H1 (cell line): ENCODE results near the gene UBE2F. TPM values are rescaled to one million over a fixed set of nuclear protein-coding genes. Genes with fewer than 3 reads are reported as not detected.

Experiments used
- CTCF ChIA-PET: fragments of 300-600 bp; sonication (Branson Sonifier 250); formaldehyde crosslinking; loops from one replicate; lab custom pipeline; 2021; ENCODE audit not compliant: partially characterized antibody; lab: Charles Lee
- POLR2A ChIA-PET: fragments of 300-600 bp; sonication (Branson Sonifier 250); formaldehyde crosslinking; loops from one replicate; lab custom pipeline; 2021; ENCODE audit warnings: inconsistent platforms; ENCODE audit not compliant: partially characterized antibody; lab: Charles Lee
- DNase-seq, 2 experiments: peaks; one replicate each; pipeline versions ENCODE4 v3.0.0 to v3.0.0-alpha.2; 2010 to 2022; ENCODE audit warnings: low spot score in 2 of 2, low read depth in 1 of 2, mixed read lengths in 1 of 2
- FAIRE-seq: peaks from 2 replicates; lab custom pipeline; 2011; peaks lifted over from hg19 to GRCh38; lab: Jason Lieb, UNC
- H2AFZ ChIP-seq: 2 replicates; pipeline ENCODE4 v1.8.1; 2012; ENCODE audit warnings: low read length, inconsistent platforms
- H2AK5ac ChIP-seq: 2 replicates; pipeline ENCODE4 v1.6.1; 2013; ENCODE audit warnings: low read depth, low read length
- H2BK120ac ChIP-seq: replicated peaks from 2 replicates; pipeline ENCODE3; 2013; ENCODE audit warnings: low read depth, low read length, inconsistent platforms
- H2BK12ac ChIP-seq: 2 replicates; pipeline ENCODE4 v1.6.1; 2013; ENCODE audit warnings: low read depth, low read length
- H2BK15ac ChIP-seq: 2 replicates; pipeline ENCODE4 v1.6.1; 2013; ENCODE audit warnings: low read length
- H2BK20ac ChIP-seq: 2 replicates; pipeline ENCODE4 v1.6.1; 2013; ENCODE audit warnings: low read length
- H2BK5ac ChIP-seq: 2 replicates; pipeline ENCODE4 v1.6.1; 2013; ENCODE audit warnings: low read depth, low read length
- H3K14ac ChIP-seq: 2 replicates; pipeline ENCODE4 v1.6.1; 2013; ENCODE audit warnings: inconsistent platforms; ENCODE audit not compliant: insufficient read length
- H3K18ac ChIP-seq: 2 replicates; pipeline ENCODE4 v1.6.1; 2013; ENCODE audit warnings: low read length; ENCODE audit errors: extremely low read depth
- H3K23ac ChIP-seq: 2 replicates; pipeline ENCODE4 v1.6.1; 2013; ENCODE audit warnings: inconsistent platforms; ENCODE audit not compliant: insufficient read length
- H3K23me2 ChIP-seq: 2 replicates; pipeline ENCODE4 v1.6.1; 2013; ENCODE audit warnings: low read depth, low read length
- H3K27ac ChIP-seq: 2 replicates; pipeline ENCODE4 v1.6.1; 2011; ENCODE audit warnings: low read depth, low read length, inconsistent platforms
- H3K27me3 ChIP-seq, 4 experiments: replicated peaks in 1 of 4; 1 replicate in 1 of 4; 2 replicates in 3 of 4; pipeline versions ENCODE4 v1.6.1 to v1.8.1; 2011 to 2013; ENCODE audit warnings: low read length in 3 of 4, mild to moderate bottlenecking in 3 of 4, inconsistent platforms in 2 of 4, mixed read lengths in 2 of 4, moderate library complexity in 1 of 4; ENCODE audit not compliant: control insufficient read depth in 3 of 4, insufficient read depth in 3 of 4; ENCODE audit errors: extremely low read depth in 1 of 4
- H3K36me3 ChIP-seq, 4 experiments: 2 replicates each; pipeline versions ENCODE4 v1.6.1 to v1.8.1; 2011 to 2013; ENCODE audit warnings: mild to moderate bottlenecking in 4 of 4, low read length in 3 of 4, moderate library complexity in 2 of 4, control low read depth in 1 of 4, inconsistent platforms in 1 of 4; ENCODE audit not compliant: insufficient read depth in 4 of 4, control insufficient read depth in 2 of 4
- H3K4ac ChIP-seq: replicated peaks from 2 replicates; pipeline ENCODE3; 2013; ENCODE audit warnings: low read length, low read depth, mixed read lengths, inconsistent platforms; ENCODE audit not compliant: insufficient read length
- H3K4me1 ChIP-seq, 4 experiments: replicated peaks in 1 of 4; 1 replicate in 1 of 4; 2 replicates in 3 of 4; pipeline versions ENCODE4 v1.6.1 to v1.8.1; 2011 to 2013; ENCODE audit warnings: low read length in 3 of 4, inconsistent platforms in 2 of 4, mixed read lengths in 1 of 4; ENCODE audit not compliant: insufficient read depth in 4 of 4, control insufficient read depth in 3 of 4
- H3K4me2 ChIP-seq, 2 experiments: 2 replicates each; pipeline versions ENCODE4 v1.6.1 to v1.8.1; 2011 to 2013; ENCODE audit warnings: low read depth in 2 of 2, low read length in 2 of 2, control low read depth in 1 of 2, inconsistent platforms in 1 of 2, mild to moderate bottlenecking in 1 of 2; ENCODE audit not compliant: insufficient read depth in 1 of 2
- H3K4me3 ChIP-seq, 4 experiments: fragments of 200-600, 300-600 bp in 1 of 4; sonication (generic), shearing (Covaris generic), sonication (Bioruptor Twin) in 1 of 4; 2 replicates each; pipeline versions ENCODE4 v1.5.1 to v1.8.1; 2011 to 2016; ENCODE audit warnings: low read length in 4 of 4, low read depth in 3 of 4, control low read depth in 2 of 4, inconsistent platforms in 2 of 4, mild to moderate bottlenecking in 2 of 4, mixed read lengths in 1 of 4, moderate library complexity in 1 of 4; ENCODE audit not compliant: insufficient read depth in 2 of 4; ENCODE audit errors: extremely low read depth in 1 of 4
- H3K56ac ChIP-seq: replicated peaks from 2 replicates; pipeline ENCODE3; 2013; ENCODE audit warnings: low read depth, mild to moderate bottlenecking, mixed read lengths, low read length, inconsistent platforms; ENCODE audit not compliant: insufficient read length
- H3K79me1 ChIP-seq: 2 replicates; pipeline ENCODE4 v1.6.1; 2013; ENCODE audit warnings: low read depth, low read length, control low read depth
- H3K79me2 ChIP-seq, 2 experiments: 2 replicates each; pipeline versions ENCODE4 v1.6.1 to v1.8.1; 2012 to 2013; ENCODE audit warnings: low read length in 2 of 2, mild to moderate bottlenecking in 2 of 2, inconsistent platforms in 1 of 2; ENCODE audit not compliant: insufficient read depth in 2 of 2, control insufficient read depth in 1 of 2
- H3K9ac ChIP-seq, 4 experiments: replicated peaks in 1 of 4; 1 replicate in 1 of 4; 2 replicates in 3 of 4; pipeline versions ENCODE4 v1.6.1 to v1.8.1; 2011 to 2013; ENCODE audit warnings: low read depth in 3 of 4, low read length in 3 of 4, control low read depth in 2 of 4, mild to moderate bottlenecking in 2 of 4, moderate library complexity in 2 of 4, inconsistent platforms in 1 of 4; ENCODE audit errors: extremely low read depth in 1 of 4
- H3K9me3 ChIP-seq, 2 experiments: 2 replicates each; pipeline versions ENCODE4 v1.6.1 to v1.8.1; 2012 to 2013; ENCODE audit warnings: mild to moderate bottlenecking in 2 of 2, moderate library complexity in 2 of 2, control low read depth in 1 of 2, inconsistent platforms in 1 of 2, low read depth in 1 of 2, low read length in 1 of 2, mixed read lengths in 1 of 2; ENCODE audit not compliant: insufficient read depth in 2 of 2
- H4K20me1 ChIP-seq, 2 experiments: replicated peaks in 1 of 2; 2 replicates each; pipeline versions ENCODE3 to v1.8.1; 2011 to 2013; ENCODE audit warnings: inconsistent platforms in 2 of 2, low read length in 2 of 2, mild to moderate bottlenecking in 1 of 2; ENCODE audit not compliant: insufficient read depth in 2 of 2, control insufficient read depth in 1 of 2
- H4K5ac ChIP-seq: 2 replicates; pipeline ENCODE4 v1.6.1; 2013; ENCODE audit warnings: low read length, low read depth, mixed read lengths, inconsistent platforms; ENCODE audit not compliant: insufficient read length
- H4K8ac ChIP-seq: 2 replicates; pipeline ENCODE4 v1.8.0; 2013; ENCODE audit warnings: mild to moderate bottlenecking, moderate library complexity, low read length, inconsistent platforms; ENCODE audit not compliant: insufficient read depth; ENCODE audit errors: extremely low read depth
- H4K91ac ChIP-seq: replicated peaks from 2 replicates; pipeline ENCODE3; 2013; ENCODE audit warnings: low read length, mixed read lengths, inconsistent platforms; ENCODE audit not compliant: insufficient read length
- BRCA1 ChIP-seq: IDR thresholded peaks from 2 replicates; pipeline ENCODE4 v1.6.1; 2012; ENCODE audit warnings: low read depth, low read length, improper control_type of control experiment
- NRF1 ChIP-seq: IDR thresholded peaks from 2 replicates; pipeline ENCODE4 v1.6.1; 2011; ENCODE audit warnings: mild to moderate bottlenecking, low read depth, low read length, improper control_type of control experiment
- SRF ChIP-seq: IDR thresholded peaks from 2 replicates; pipeline ENCODE4 v1.6.1; 2011; ENCODE audit warnings: mild to moderate bottlenecking, low read depth, low read length, moderate library complexity
- WGBS, 2 experiments: shearing (Covaris generic) in 1 of 2; methylation state at CpG; one replicate each; pipeline versions ENCODE4 v1.1.6 to v1.1.7; 2013 to 2015; ENCODE audit warnings: low lambda C conversion rate in 2 of 2, mixed read lengths in 2 of 2, inconsistent platforms in 1 of 2, low coverage in 1 of 2, missing lambda C conversion rate in 1 of 2; ENCODE audit not compliant: insufficient replicate concordance in 2 of 2, insufficient coverage in 1 of 2, insufficient read length in 1 of 2; ENCODE audit errors: extremely low coverage in 1 of 2, missing lambda C conversion rate in 1 of 2; 5-methylcytosine and 5-hydroxymethylcytosine counted together
- polyA plus RNA-seq, 7 experiments: library from polyadenylated mRNA; depleted of rRNA in 3 of 7; stranded (reverse) in 5 of 7; unstranded in 2 of 7; fragments of >200 nt in 5 of 7; fragments of 200-250 nt in 2 of 7; gene quantifications; 1 replicate in 5 of 7; 2 replicates in 1 of 7; 4 replicates in 1 of 7; pipeline versions ENCODE4 v1.2.1 to v1.2.3, GENCODE V29; 2011 to 2013; ENCODE audit warnings: missing spikeins in 2 of 7, mixed read lengths in 2 of 7
- total RNA-seq: library from RNA; stranded (reverse); fragmentation: NEBNext Ultra II Directional; extraction: Animal tissue kit (Norgen Biotek cat#: 25700); gene quantifications from 2 replicates; pipeline ENCODE4 v1.2.1, GENCODE V29; 2021

UBE2F gene
- total and polyA plus RNA-seq, 2 of the 8 experiments (the other 6 are each of a cell fraction or from before 2014, with no cell fraction given), result 43.3 to 59.8 TPM

DNA sequence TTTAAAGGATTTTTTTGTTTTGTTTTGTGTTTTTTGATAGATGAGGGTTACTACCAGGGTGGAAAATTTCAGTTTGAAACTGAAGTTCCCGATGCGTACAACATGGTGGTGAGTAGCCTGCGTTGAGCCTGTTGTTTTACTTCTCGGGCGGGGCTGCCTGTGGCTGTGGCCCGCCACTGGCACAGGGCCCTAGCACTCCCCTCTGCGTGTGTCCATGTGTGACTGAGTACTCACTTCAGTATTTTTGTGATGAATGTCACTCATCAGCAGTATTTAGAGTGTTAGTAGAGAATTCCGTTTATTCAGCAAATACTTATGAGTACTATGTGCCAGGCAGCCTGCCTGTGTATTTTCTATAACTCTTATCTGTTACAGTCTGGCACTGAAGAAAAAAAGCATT, 49.7 kb downstream of the UBE2F start:
- TF ChIP-seq SRF (no peak), BRCA1 (no peak), NRF1 (no peak)
- no peak for FAIRE-seq
- WGBS, 2 experiments, result 89% methylated on average over 8 of the region's 8 CpGs; no CpG with 5 or more reads in 1 of the 2 experiments

More for the DNA sequence above, 49.7 kb downstream of the UBE2F start:
- Histone ChIP-seq H4K20me1 (peaks cover 0 to 5% of the 10 kb centered on the region in 2 experiments), H3K23me2 (no peaks in the 10 kb centered on the region), H2BK20ac (no peak overlapping the region), H2BK5ac (no peak overlapping the region), H3K18ac (no peak overlapping the region), H3K23ac (no peak overlapping the region), H3K9ac (no peak overlapping the region), H3K56ac (no peak overlapping the region), H2BK120ac (no peak overlapping the region), H4K8ac (no peak overlapping the region), H2AK5ac (no peak overlapping the region), H3K4me3 (no peak overlapping the region), H3K4me2 (no peak overlapping the region), H2AFZ (no peak overlapping the region), H3K9me3 (no peaks in the 10 kb centered on the region), H3K36me3 (no peaks in the 10 kb centered on the region; a peak in 2 of 8 replicates), H4K5ac (no peak overlapping the region), H3K79me1 (peaks cover 2% of the 10 kb centered on the region), H2BK15ac (no peak overlapping the region), H3K4ac (no peak overlapping the region), H3K27me3 (no peaks in the 10 kb centered on the region), H3K27ac (no peak overlapping the region), H4K91ac (no peak overlapping the region), H3K4me1 (no peaks in the 10 kb centered on the region), H3K79me2 (no peaks in the 10 kb centered on the region), H3K14ac (no peak overlapping the region), H2BK12ac (no peak overlapping the region)
- ChIA-PET POLR2A (no interaction called here), CTCF (no interaction called here)
- no peak for DNase-seq
